ENCODE data around the gene VCAN.

The VCAN gene

GRCh38 chr5:83433891-83434290 is 37.7 kb upstream of the VCAN start:
- TF ChIP-seq TAF1 (IDR thresholded peaks at IDR 0.05; ENCODE audit: borderline replicate concordance, insufficient read depth, low read length), result no peak
- no peak for TF ChIP-seq REST (IDR thresholded peaks at IDR 0.05; ENCODE audit: insufficient read depth in 1 of 2, low read depth in 2 of 2, low read length in 2 of 2)

GRCh38 chr5:83434946-83435345 is 36.6 kb upstream of the VCAN start:
- TF ChIP-seq TAF1 (IDR thresholded peaks at IDR 0.05; ENCODE audit: borderline replicate concordance, insufficient read depth, low read length) (no peak), FOXP2 (optimal IDR thresholded peaks at IDR 0.05; ENCODE audit: borderline replicate concordance, extremely low read depth, extremely low read length, insufficient read depth) (no peak), POLR2AphosphoS5 (IDR thresholded peaks at IDR 0.05; ENCODE audit: low read depth, low read length) (no peak), REST (IDR thresholded peaks at IDR 0.05; ENCODE audit: insufficient read depth in 1 of 2, low read depth in 2 of 2, low read length in 2 of 2) (no peak), SIN3A (IDR thresholded peaks at IDR 0.05; ENCODE audit: borderline replicate concordance, insufficient read depth, low read length) (no peak)

GRCh38 chr5:83436276-83436675 is 35.3 kb upstream of the VCAN start:
- TF ChIP-seq REST (IDR thresholded peaks at IDR 0.05; ENCODE audit: insufficient read depth in 1 of 2, low read depth in 2 of 2, low read length in 2 of 2), result no peak
- no peak for TF ChIP-seq FOXP2 (optimal IDR thresholded peaks at IDR 0.05; ENCODE audit: borderline replicate concordance, extremely low read depth, extremely low read length, insufficient read depth)
- no peak for TF ChIP-seq POLR2AphosphoS5 (IDR thresholded peaks at IDR 0.05; ENCODE audit: low read depth, low read length)
- TF ChIP-seq TAF1 (IDR thresholded peaks at IDR 0.05; ENCODE audit: borderline replicate concordance, insufficient read depth, low read length), result no peak
- no peak for TF ChIP-seq SIN3A (IDR thresholded peaks at IDR 0.05; ENCODE audit: borderline replicate concordance, insufficient read depth, low read length)

DNA sequence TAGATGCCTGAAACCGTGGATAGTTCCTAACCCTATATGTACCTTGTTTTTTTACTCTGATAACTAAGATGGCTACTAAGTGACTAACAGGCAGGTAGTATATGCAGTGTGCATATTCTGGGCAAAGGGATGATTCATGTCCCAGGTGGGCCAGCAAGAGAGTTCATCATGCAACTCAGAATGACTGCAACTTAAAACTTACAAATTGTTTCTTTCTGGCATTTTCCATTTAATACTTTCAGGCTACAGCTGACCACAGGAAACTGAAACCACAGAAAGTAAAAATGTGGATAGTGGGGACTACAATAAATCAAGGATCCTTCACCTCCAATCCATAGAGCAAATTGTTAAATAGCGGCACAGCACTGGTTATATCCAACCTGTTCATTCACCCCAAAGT is 30.7 kb upstream of the VCAN start:
- no peak for TF ChIP-seq FOXP2 (optimal IDR thresholded peaks at IDR 0.05; ENCODE audit: borderline replicate concordance, extremely low read depth, extremely low read length, insufficient read depth)
- TF ChIP-seq TAF1 (IDR thresholded peaks at IDR 0.05; ENCODE audit: borderline replicate concordance, insufficient read depth, low read length), result no peak
- TF ChIP-seq SIN3A (IDR thresholded peaks at IDR 0.05; ENCODE audit: borderline replicate concordance, insufficient read depth, low read length), result no peak
- TF ChIP-seq POLR2AphosphoS5 (IDR thresholded peaks at IDR 0.05; ENCODE audit: low read depth, low read length), result no peak
- TF ChIP-seq REST (IDR thresholded peaks at IDR 0.05; ENCODE audit: insufficient read depth in 1 of 2, low read depth in 2 of 2, low read length in 2 of 2), result no peak

- TF ChIP-seq FOXP2 (optimal IDR thresholded peaks at IDR 0.05; ENCODE audit: borderline replicate concordance, extremely low read depth, extremely low read length, insufficient read depth), result no peak
- no peak for TF ChIP-seq SIN3A (IDR thresholded peaks at IDR 0.05; ENCODE audit: borderline replicate concordance, insufficient read depth, low read length)
- no peak for TF ChIP-seq TAF1 (IDR thresholded peaks at IDR 0.05; ENCODE audit: borderline replicate concordance, insufficient read depth, low read length)
- TF ChIP-seq REST (IDR thresholded peaks at IDR 0.05; ENCODE audit: insufficient read depth in 1 of 2, low read depth in 2 of 2, low read length in 2 of 2), result no peak
- no peak for TF ChIP-seq POLR2AphosphoS5 (IDR thresholded peaks at IDR 0.05; ENCODE audit: low read depth, low read length)
Observed at GRCh38 chr5:83441747-83442146, 29.8 kb upstream of the VCAN start.
